Measurements from ENCODE around the gene DGUOK.
"Not testable (repeated sequence)": the region's sequence is repeated elsewhere in the genome, so short reads cannot be mapped to it uniquely, and the experiment has no call there.

Gene DGUOK

DNA sequence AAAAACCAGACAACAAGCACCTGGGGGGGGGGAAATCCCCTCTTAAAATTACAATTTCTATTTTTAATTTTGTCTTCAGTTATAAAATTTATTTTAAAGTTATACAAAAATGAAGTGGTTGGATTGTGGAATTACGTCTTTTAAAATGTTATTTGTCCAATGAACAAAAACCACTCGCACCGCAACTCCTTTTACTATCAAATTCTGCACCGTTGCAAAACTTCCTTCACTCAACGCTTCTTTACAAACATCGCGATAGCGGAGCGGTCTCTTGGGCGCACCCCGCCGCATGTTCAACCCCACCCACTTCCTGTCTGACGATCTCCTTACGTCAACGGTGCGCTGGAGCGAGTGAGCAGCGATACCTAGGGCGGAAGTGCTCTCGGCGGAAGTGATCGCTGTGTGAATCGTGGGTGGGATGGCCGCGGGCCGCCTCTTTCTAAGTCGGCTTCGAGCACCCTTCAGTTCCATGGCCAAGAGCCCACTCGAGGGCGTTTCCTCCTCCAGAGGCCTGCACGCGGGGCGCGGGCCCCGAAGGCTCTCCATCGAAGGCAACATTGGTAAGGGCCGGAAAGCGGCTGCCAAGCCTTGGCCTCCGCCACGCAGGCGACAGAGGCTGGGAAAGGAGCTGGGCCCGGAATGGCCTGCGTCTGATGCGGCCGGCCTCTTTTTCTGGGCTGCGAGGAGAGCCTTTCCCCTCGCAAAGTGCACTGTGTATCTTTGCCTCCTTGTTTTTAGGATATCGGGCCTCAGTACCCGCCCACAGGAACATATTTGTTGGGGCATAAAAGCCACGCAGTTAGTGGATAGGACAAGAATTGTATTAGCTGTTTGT, at the start of gene DGUOK:
DGUOK (plus strand) TSS at position 388 of the 835 bp plus-strand sequence; CDS start at position 419, 31 bp downstream.
- TF ChIP-seq GATA1 (IDR thresholded peaks at IDR 0.05; ENCODE audit: low read depth, low read length) (no peak), POLR2A (IDR thresholded peaks at IDR 0.05; ENCODE audit: low read length) (peak; percentile 98)
- peak; percentile 99 to 100 for DNase-seq

DNA sequence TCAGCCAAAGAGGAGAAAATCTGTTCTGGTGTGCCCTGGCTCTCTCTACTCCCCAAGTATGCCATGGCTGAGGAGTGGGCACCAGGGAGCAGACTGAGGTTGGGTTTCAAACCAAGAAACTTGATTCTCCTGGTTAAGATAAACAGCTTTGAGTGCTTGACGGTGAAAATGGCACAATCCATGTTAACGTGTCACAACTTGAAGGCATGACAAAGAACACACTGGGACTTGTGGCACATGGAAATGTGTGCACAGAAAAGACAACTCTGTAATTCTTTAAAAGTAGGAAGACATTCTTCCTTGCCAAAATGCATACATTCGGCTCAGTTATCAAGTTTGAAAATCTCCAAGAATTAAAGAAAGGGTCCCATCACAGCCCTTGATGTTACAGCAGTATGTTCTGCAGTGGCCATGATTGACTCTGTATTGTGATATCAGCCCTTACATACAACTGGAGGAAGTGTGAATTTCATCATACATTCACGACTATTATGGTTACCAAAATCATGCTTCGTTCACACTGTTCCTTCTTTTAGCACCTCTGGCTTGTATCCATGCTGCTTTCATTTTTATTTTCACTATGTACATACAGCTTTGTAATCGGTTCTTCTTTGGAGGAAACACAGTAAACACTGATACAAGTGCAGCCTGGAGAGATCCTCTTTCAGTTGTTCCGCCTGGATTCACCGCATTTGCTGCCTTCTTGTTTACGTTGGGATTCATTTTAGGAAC, 49.4 kb upstream of the DGUOK start:
- TF ChIP-seq GATA1 (IDR thresholded peaks at IDR 0.05; ENCODE audit: low read depth, low read length) (no peak), POLR2A (IDR thresholded peaks at IDR 0.05; ENCODE audit: low read length) (no peak)
- no peak for DNase-seq

DNA sequence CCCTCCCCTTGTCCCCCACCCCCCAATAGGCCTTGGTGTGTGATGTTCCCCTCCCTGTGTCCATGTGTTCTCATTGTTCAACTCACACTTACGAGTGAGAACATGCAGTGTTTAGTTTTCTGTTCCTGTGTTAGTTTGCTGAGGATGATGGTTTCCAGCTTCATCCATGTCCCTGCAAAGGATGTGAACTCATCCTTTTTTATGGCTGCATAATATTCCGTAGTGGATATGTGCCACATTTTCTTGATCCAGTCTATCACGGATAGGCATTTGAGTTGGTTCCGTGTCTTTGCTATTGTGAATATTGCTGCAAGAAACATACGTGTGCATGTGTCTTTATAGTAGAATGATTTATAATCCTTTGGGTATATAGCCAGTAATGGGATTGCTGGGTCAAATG, 48.7 kb upstream of the DGUOK start:
- not testable (repeated sequence) for DNase-seq

DNA sequence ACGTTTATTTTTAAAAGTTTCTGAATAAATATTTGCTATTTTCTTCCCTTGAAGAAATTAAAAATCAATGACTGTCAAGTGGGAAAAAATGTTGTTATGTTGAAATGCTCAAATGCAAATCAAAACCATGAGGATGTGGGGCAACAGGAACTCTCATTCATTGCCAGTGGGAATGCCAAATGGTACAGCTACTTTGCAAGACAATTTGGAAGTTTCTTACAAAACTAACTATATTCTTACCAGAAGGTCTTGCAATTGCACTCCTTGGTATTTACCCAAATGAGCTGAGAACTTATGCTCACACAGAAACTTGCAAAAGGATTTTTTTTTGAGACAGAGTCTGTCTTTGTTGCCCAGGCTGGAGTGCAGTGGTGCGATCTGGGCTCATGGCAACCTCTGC, 41.3 kb upstream of the DGUOK start:
- TF ChIP-seq GATA1 (IDR thresholded peaks at IDR 0.05; ENCODE audit: low read depth, low read length) (no peak), POLR2A (IDR thresholded peaks at IDR 0.05; ENCODE audit: low read length) (no peak)
- DNase-seq, result no peak

GRCh38 chr2:73886357-73886756, 40.3 kb upstream of the DGUOK start:
- TF ChIP-seq POLR2A (IDR thresholded peaks at IDR 0.05; ENCODE audit: low read length) (no peak), GATA1 (IDR thresholded peaks at IDR 0.05; ENCODE audit: low read depth, low read length) (no peak)
- DNase-seq, result no peak

GRCh38 chr2:73887596-73888353, 38.9 kb upstream of the DGUOK start:
- DNase-seq, result not testable (repeated sequence)

DNA sequence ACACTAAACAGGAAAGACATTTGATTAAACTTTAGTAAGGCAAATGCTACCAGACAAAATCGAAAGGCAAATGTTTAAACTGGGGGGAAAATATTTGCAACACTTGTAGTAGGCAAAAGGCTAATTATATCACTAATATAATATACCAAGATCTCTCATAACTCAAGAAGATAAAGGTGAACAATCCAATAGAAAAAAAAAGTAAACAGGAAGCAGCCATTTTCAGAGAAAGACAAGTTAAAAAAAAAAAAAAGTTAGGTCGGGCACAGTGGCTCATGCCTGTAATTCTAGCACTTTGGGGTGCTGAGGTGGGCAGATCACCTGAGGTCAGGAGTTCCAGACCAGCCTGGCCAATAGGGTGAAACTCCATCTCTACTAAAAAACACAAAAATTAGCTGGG, 38.3 kb upstream of the DGUOK start:
- no peak for TF ChIP-seq POLR2A (IDR thresholded peaks at IDR 0.05; ENCODE audit: low read length)
- TF ChIP-seq GATA1 (IDR thresholded peaks at IDR 0.05; ENCODE audit: low read depth, low read length), result no peak
- DNase-seq, result no peak

GRCh38 chr2:73889206-73889605, 37.5 kb upstream of the DGUOK start:
- no peak for DNase-seq
- TF ChIP-seq POLR2A (IDR thresholded peaks at IDR 0.05; ENCODE audit: low read length) (no peak), GATA1 (IDR thresholded peaks at IDR 0.05; ENCODE audit: low read depth, low read length) (no peak)

DNA sequence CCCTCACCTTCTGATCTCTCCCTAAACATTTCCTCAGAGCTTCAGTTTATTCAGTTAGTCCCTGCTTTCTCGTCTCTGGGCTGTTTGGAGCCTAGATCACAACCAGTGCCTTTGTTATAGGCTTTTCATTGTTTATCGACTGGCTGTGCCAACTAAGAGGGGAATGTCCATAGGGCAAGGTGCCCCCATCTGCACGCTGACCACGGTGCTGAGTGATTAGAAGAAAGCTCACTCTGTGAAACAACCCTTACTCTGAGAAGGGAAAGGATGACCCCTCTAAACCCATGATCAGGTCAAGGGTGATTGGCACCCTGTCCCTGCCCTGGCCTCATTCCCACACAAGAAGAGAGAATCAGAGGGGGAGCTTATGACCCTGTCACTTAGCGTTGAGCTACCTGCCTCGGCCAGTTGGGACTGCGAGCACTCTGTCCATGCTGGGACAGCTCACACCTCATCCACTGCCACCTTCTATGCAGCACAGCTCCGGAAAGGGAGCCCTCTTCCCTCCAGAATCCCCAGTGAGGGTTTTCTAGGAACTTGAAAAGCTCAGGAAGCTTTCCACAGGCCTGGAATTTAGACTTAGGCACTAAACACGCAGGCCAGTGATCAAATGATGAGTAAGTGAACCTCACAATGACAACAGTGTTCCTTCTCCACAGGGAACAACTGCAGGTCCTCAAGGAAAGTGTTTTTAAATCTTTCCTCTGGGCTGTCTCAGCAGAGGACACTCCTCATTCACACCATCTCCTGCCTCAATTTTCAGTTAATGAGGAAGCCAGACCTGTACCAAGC, 36.2 kb upstream of the DGUOK start:
- TF ChIP-seq GATA1 (IDR thresholded peaks at IDR 0.05; ENCODE audit: low read depth, low read length) (no peak), POLR2A (IDR thresholded peaks at IDR 0.05; ENCODE audit: low read length) (no peak)
- DNase-seq, result no peak

- no peak for TF ChIP-seq GATA1 (IDR thresholded peaks at IDR 0.05; ENCODE audit: low read depth, low read length)
- no peak for TF ChIP-seq POLR2A (IDR thresholded peaks at IDR 0.05; ENCODE audit: low read length)
- no peak for DNase-seq
Observed at GRCh38 chr2:73891276-73891901, 35.3 kb upstream of the DGUOK start.

DNA sequence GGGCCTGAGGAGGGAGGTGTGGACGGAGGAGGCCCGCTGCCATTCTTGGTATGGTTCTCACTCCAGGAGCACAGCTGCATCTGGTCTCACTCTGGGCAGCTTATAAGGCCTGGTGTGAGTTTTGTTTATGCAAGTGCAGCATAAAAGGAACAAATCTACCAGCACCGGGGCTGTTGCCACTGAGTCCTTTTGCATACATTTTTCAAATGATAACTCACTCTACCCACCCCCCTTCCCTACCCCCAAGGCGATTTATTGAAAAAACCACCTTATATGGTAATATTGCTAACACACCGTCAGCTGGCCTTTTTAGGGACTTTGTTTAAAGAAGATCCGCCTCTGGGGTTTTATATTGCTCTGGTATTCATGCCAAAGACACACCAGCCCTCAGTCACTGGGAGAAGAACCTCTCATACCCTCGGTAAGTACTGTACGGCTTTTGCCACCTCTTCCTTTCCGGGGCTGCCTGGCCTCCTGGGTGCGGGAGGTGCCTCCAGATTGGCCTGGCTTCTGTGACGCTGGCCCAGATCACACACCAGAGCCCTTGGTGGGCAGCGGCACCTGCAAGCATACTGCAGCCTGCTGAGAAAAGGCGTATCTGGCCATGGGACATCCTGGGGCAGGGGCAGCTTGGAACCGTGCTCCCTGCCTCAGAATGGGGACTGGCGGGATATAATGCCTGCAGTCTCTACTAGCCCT, 33.9 kb upstream of the DGUOK start, which contains the start of gene ACTG2:
ACTG2 (plus strand) TSS at position 378 of the 699 bp plus-strand sequence. CDS start 8,304 bp downstream, outside the sequence.
- no peak for TF ChIP-seq POLR2A (IDR thresholded peaks at IDR 0.05; ENCODE audit: low read length)
- no peak for TF ChIP-seq GATA1 (IDR thresholded peaks at IDR 0.05; ENCODE audit: low read depth, low read length)
- no peak for DNase-seq

- no peak for DNase-seq
- TF ChIP-seq POLR2A (IDR thresholded peaks at IDR 0.05; ENCODE audit: low read length), result no peak
Observed at GRCh38 chr2:73893764-73894474, 32.8 kb upstream of the DGUOK start.
